HUDEP-2 (cell line): ENCODE data around the gene RFC5.

ENCODE experiments used
- DNase-seq, 76 experiments: peaks; one replicate each; lab custom pipeline; 2025; ENCODE audit not compliant: unreplicated experiment in 76 of 76; lab: John Stamatoyannopoulos, UW

RFC5 gene

DNA sequence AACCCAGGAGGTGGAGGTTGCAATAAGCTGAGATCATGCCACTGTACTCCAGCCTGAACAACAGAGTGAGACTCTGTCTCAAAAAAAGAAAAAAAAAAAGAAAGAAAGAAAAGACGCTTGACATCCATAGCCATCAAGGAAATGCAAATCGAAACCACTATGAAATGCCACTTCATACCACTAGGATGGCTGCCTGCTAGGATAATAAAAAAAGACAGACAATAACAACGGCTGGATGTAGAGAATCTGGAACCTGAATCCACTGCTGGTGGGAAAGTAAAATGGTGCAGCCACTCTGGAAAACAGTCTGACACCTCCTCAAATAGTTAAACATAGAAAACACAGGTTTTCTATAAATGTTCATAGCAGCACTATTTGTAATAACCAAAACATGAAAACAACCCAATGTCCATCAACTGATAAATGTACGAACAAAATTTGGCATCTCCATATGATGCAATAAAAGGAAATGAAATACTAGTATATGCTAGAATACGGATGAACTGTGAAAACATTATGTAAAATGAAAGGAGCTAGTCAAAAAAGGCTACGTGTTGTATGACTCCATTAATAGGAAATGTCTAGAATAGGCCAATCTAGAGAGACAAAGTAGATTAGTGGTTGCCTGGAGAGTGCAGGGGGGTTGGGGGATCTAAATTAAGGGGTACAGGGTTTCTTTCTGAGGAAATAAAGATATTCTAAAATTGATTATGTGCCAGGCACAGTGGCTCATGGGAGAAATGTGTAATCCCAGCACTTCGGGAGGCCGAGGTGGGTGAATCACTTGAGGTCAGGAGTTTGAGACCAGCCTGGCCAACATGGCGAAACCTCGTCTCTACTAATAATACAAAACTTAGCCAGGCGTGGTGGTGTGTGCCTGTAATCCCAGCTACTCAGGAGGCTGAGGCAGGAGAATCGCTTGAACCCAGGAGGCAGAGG lies 34.7 kb downstream of the RFC5 start:
- no peak for DNase-seq

DNA sequence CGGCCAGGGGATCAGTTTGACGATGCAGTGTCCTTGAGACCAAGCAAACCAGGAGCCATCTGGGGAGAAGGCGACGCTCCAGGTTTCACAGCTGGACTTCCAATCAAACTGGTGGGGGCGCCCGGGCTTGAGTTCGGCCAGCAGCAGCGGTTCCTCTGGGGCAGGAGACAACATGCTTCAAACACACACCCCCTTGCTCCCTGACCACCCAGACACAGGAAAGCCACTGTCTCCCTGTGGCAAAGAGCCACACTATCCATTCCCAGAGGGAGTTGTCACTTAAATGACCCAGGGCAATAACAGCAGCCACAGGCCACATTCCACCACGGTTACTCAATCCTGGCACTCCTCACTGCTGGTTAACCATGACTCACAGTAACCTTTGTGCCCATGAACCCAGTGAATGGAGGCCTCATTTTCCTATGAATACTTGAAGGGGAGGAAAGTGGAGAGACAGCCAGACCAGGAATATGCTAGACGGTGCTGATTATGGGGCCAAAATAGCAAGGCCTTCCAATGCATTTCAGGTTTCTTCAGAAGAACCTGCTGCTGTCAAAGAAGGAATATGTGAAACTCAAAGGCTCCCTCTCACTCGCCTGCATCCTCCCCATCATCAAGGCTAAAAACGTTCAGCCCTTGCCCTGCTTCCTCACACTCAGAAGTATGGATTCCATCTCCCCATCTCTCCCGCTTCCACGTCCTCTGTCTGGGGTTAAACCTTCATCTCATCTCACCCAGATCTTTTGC lies 36.0 kb downstream of the RFC5 start:
- DNase-seq: no peak

DNA sequence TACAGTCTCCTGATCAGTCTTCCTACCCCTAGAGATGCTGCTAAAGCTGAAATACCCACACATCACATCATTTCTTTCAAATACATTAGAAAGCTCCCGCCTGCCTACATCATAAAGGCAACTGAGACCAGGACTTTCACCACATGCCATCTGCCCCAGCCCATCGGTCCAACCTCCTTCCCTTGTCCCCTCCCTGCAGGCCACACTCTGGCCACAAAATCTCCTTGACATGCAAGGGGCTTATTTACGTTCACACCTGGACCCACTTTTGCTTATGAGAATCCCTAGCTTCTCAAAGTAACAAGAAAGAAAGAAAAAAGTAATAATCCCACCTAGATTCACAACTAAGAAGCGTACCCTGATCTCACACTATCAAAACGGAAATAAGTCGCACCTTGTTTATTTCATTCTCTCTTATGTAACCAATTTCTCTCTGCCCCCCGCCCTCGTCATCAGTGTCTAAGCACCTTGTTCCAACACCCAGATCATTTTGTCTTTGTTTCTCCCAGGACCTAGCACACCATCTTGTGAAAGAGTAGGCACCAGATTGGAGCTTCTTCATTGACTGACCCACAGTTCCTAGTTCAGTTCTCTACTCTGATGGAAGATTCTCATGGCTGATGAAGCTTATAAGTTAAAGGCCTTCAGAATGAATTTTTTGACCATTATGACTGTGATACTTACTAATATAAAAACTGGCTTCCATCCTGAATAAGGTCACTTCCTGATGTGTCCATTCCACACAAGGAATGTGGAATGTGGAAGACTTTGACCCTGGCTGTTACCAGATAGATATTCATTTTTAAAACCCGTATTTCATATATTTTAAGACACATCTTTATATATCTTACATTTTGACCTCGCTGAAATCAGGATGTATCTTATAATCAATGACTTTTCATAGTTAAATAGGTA lies 36.8 kb downstream of the RFC5 start:
- no peak for DNase-seq

DNA sequence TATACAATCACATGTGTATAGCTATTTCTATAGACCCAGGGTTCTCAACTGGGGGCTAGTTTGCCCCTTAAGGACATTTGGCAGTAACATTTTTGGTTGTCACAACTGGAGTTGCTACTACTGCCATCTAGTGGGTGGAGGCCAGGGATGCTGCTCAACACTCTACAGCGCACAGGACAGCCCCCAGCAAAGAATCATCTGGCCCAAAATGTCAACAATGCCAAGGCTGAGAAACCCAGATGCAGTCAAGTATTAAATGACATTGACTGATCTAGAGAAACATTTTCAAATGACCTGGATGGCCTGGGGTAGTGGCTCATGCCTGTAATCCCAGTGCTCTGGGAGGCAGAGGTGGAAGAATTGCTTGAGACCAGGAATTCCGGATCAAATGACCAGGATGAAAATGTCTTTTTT lies 38.6 kb downstream of the RFC5 start:
- peak in 67 of 76 experiments; percentile 2 to 78 (median 49) for DNase-seq

- no peak for DNase-seq
These were observed 39.6 kb downstream of the RFC5 start for GRCh38 chr12:118055865-118056773.

GRCh38 chr12:118058227-118058626 lies 41.7 kb downstream of the RFC5 start:
- no peak for DNase-seq

DNA sequence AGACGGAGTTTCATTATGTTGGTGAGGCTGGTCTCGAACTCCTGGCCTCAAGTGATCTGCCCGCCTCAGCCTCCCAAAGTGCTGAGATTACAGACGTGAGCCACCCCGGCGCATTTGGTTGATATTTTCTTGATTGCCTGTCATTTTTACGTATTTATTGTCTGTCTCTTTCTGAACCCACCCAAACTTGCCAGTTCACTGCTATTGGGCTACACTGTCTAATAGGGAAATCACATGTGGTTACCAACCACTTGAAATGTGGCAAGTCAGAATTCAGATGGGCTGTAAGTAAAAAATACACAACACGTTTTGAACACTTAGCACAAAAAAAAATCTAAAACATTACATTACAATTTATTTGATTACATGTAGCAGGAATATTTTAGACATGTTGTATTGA lies 42.4 kb downstream of the RFC5 start:
- no peak for DNase-seq

DNA sequence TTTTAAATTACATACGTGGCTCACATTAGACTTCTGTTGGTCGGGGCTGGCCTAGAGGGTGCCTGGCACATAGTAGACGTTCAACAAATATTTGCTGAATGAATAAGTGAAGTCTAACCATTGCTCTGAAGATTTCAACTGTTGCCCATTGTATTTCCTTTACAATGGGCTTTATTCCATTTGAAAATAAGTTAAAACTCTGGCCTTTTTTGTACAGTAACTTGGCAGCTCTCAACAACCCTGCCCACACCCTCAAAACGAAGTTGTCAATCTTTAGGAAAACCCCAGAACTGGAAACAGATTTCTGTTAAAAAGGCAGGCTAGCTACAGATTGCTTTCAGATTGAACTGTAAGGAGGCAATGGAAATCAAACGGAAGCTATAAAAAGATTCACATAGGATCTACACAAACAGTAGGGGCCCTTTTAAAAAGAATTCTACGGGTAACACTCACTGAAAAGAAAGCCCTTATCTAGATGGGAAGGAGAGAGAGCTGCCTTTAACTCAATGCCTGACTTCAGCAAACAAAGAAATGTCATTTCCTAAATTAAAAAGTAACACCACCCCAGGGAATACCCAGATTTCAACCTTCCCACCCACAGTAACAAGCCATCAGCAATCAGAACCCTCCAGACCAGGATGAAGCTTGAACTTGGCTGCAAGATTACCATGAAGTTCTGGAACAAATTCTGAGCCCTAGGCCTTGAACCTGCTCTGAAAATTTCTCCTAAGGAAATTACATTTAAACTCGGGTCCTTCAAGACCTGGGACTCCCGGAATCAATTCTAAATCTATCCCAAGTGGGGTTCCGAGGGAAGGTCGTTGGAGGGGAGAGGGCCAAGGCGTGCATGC lies 43.1 kb downstream of the RFC5 start:
- DNase-seq: no peak

DNA sequence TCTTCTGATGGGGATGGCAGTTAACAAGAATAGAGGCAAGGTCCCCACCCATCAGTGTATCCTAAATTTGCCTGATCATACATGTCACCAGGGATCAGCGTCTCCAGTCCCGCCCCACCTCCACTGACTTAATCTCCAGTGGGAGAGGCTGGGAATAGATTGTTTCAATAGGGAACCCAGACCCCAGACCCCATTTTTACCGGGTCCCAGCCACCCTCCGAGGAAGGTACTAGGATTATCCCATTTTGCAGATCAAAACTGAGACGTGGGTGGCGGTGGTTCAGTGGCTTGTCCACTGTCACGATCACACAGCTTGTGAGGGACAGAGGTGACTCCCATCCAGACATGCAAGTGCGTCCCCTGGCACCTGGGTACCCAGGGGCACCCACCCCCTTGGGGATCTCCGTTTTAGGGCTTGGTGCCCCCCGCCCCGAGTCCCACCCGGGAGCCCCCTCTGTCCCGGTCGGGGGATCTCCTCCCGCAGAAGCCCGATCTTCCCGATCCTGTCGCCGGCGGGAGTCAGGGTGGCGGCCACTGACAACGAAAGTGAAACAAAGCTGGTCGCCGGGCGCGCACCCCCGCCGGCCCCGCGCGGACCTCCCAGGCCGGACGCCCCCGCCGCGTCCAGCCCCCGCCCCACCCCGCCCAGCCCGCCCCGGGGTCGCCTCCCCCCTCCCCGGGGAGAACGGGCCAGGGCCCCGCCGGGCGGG lies 44.0 kb downstream of the RFC5 start:
- peak in 17 of 76 experiments; percentile 2 to 44 (median 12) for DNase-seq

DNA sequence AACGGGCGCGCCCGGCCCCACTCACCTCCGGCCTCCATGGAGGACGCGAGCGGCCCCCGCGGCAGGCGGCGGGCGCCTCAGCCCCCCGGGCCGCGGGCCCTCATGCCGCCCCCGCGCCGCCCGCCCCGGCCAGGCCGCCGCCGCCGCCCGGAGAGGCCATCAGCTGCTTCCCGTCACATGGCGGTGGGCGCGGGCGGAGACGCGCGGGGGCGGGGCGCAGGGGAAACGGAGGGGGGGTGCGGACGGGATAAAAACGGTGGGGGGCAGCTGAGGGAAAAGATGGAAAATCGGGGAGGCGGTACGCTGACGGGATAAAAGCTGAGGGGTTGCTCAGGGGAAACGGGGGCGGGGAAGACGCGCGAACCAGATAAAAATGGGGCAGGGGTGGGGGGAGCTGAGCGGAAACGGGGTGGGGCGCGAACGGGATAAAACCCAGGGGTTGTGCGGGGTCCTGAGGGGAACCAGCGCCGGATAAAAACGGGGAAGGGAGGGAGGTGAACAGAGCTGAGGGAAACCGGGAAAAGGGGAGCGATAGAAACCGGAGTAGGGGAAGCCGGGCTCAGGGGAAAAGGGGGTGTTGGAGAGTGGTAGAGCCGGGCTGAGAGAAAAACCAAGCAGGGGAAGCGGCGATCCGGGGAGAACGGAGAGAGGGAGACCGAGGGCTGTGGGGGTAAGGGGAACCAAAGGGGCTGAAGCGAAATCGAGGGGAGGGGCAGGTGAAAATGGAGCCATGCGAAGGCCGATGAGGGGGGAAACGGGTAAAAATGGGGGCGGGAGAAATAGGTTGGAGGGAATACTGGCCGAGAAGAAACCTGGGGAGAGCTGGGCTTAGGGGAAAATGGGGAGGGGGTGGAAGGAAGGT lies 44.7 kb downstream of the RFC5 start, which contains the start of gene WSB2:
Gene WSB2 (minus strand): TSS at position 169 of the 862 bp plus-strand sequence. CDS start 131 bp downstream, at position 38.
- peak in 45 of 76 experiments; percentile 6 to 63 (median 33) for DNase-seq

DNA sequence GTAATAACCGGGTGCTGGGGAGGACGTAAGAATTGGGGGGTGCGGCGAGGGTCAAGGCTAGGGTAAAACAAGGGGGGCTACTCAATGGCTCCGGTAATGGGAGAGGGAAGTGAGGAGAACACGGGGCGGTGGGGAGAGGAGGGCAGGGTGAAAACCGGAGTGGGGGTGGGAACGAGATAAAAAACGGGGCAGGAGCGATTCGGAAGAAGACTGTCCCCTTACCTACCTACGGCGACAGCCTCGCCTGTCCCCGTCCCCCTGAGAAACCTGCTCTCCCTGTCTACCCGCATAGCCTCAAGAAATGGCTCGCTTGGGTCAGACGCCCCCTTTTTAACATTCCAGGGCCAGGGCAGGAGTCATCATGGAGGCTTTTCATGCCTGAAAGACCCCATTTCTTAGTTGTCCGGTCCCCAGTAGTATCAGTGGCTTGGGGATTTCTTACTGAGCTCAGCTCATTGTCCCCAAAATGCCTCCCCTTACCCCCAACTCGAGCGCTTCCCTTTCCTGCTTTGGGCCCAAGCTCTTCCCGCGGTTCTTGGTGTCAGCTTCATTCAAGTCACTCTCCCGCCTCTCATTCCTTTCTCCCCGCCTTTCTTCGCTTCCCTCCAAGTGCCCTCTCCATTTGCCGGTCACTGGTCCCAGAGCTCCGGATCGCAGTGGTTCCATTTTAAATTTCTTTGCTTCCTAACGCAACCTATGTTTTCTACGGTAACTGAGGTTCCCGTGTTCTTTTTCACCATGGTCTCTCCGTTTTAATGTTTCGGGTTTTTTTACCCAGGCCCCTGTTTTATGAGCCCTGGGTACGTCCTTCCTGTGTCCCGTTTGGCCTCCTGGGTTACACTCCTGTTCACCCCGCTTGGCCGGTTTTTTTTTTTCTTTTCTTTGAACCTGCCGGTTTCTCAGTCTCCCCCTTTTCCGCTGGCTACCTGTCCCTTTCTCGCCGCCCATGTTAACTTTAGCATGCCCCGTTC lies 45.7 kb downstream of the RFC5 start:
- peak in 26 of 76 experiments; percentile 3 to 66 (median 23) for DNase-seq

DNA sequence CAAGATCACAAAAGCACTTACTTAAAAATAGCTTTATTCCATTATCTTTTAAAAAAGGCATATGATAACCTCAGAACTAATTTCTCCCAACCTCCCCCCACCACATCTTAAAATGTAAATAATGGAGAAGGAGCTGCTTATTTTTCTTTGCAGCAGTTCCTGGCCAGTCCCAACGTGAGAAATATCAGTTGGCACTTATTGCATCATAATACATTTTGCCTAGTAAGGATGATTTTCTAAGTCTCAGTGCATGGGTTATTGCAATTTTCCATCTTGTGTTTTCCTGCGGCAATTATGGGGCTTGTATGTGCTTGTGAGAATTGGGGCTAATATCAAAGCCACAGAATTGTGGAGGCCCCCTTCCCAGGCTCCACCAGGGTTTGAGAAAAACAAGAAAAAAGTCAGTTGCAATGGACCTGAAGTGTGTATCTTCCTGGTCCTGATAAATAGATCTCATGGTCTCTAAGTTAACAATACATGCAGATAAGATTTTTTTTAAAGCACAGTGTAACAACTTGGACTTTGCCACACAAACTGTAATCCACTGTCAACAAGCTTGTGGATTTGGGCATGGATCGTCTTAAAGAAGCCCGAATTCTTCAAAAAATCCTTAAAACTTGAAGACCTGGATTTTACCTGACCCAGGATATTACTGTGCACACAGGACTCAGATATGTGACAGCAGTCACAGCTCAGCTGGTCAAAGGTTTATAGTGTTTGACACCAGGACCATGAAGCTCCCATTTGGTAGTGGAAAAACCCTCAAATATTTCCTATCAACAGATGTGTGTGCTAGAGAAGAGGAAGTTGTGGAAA lies 47.3 kb downstream of the RFC5 start:
- DNase-seq: peak in 1 of 76 experiments; percentile 2

DNA sequence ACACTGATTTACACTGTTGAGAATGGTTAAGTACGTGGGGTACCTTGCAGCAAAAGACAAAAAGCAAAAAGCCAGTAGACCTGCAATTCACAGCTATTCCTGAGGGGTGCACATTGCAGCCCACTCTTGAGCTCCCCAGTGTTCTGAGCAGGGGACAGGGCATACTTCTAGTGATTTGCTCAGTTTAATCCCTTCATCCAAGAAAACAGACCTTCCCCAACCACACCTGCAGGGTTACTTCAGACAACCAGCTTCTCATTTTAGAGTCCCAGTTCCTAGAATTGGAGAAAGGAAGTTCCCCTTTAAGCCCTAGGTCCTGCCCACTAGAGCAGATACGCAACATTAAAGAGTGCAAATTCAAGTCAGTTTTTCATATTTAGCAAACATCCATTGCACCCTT lies 48.1 kb downstream of the RFC5 start:
- peak in 2 of 76 experiments; percentile 2 to 6 for DNase-seq

GRCh38 chr12:118065380-118065779 lies 48.9 kb downstream of the RFC5 start:
- no peak for DNase-seq

GRCh38 chr12:118068445-118068844 lies 51.9 kb downstream of the RFC5 start:
- no peak for DNase-seq
